GM12878 (cell line): ENCODE data around the gene RAI14. TPM values are rescaled to one million over a fixed set of nuclear protein-coding genes. Genes with fewer than 3 reads are reported as not detected.

Experiments used
- ATAC-seq: fragments of 200-7000 bp; cut with Tn5 transposase; 3 replicates; pipeline ENCODE4 v1.9.1; 2020; ENCODE audit warnings: mild to moderate bottlenecking, moderate library complexity
- BruUV-seq: library from RNA; stranded (reverse); fragments of 400-500 nt; replicated peaks from 2 replicates; lab custom pipeline; 2021; lab: Mats Ljungman, UMichigan
- CTCF ChIA-PET: fragments of 300-600 bp; sonication (Branson Sonifier 250); formaldehyde crosslinking; extraction: SDS; loops from one replicate; lab custom pipeline; 2021; ENCODE audit warnings: inconsistent platforms; lab: Yijun Ruan, JAX
- POLR2A ChIA-PET: fragments of 350-600 bp; formaldehyde crosslinking; extraction: SDS; loops from one replicate; lab custom pipeline; 2021; ENCODE audit warnings: inconsistent platforms; lab: Charles Lee
- RAD21 ChIA-PET: fragments of 300-600 bp; sonication (Branson Sonifier 250); formaldehyde crosslinking; loops from one replicate; lab custom pipeline; 2023; ENCODE audit warnings: antibody characterized with exemption; ENCODE audit not compliant: unreplicated experiment; lab: Charles Lee
- SMC1A ChIA-PET: fragments of 300-600 bp; sonication (Branson Sonifier 250); formaldehyde crosslinking; loops from one replicate; lab custom pipeline; 2023; ENCODE audit not compliant: unreplicated experiment, uncharacterized antibody; lab: Charles Lee
- DNase-seq: peaks from one replicate; pipeline ENCODE4 v3.0.0-alpha.2; 2011; ENCODE audit warnings: low read depth, low spot score
- FAIRE-seq: peaks from 3 replicates; lab custom pipeline; 2011; peaks lifted over from hg19 to GRCh38; lab: Jason Lieb, UNC
- H2AFZ ChIP-seq: 2 replicates; pipeline ENCODE4 v1.6.0; 2011; ENCODE audit warnings: low read depth, low read length, control low read depth; ENCODE audit not compliant: control insufficient read depth
- H3K27ac ChIP-seq: 2 replicates; pipeline ENCODE4 v1.5.1; 2011; ENCODE audit warnings: control low read depth; ENCODE audit not compliant: control insufficient read depth, insufficient read depth
- H3K27me3 ChIP-seq, 2 experiments: replicated peaks in 1 of 2; 2 replicates each; pipeline versions ENCODE4 v1.6.0 to v1.6.1; 2011; ENCODE audit warnings: low read length in 1 of 2; ENCODE audit not compliant: control insufficient read depth in 2 of 2, insufficient read depth in 2 of 2
- H3K36me3 ChIP-seq, 2 experiments: 2 replicates each; pipeline ENCODE4 v1.5.1; 2011; ENCODE audit warnings: low read length in 1 of 2; ENCODE audit not compliant: control insufficient read depth in 2 of 2, insufficient read depth in 2 of 2
- H3K4me1 ChIP-seq: 2 replicates; pipeline ENCODE4 v1.6.1; 2011; ENCODE audit warnings: mild to moderate bottlenecking, low read length, moderate library complexity, mixed read lengths; ENCODE audit not compliant: control insufficient read depth, insufficient read depth
- H3K4me2 ChIP-seq: 2 replicates; pipeline ENCODE4 v1.6.0; 2011; ENCODE audit warnings: control low read depth; ENCODE audit not compliant: control insufficient read depth, insufficient read depth
- H3K4me3 ChIP-seq: fragments of 200-600 bp; sonication (generic); 2 replicates; pipeline ENCODE4 v1.5.1; 2016
- H3K79me2 ChIP-seq: 2 replicates; pipeline ENCODE4 v1.6.0; 2011; ENCODE audit warnings: low read length; ENCODE audit not compliant: control insufficient read depth, insufficient read depth
- H3K9ac ChIP-seq: 2 replicates; pipeline ENCODE4 v1.8.0; 2011; ENCODE audit warnings: low read length, control low read depth, mixed read lengths; ENCODE audit not compliant: control insufficient read depth, insufficient read depth
- H3K9me3 ChIP-seq: replicated peaks from 3 replicates; pipeline ENCODE4 v1.5.1; 2011; ENCODE audit warnings: mild to moderate bottlenecking, low read length; ENCODE audit not compliant: control insufficient read depth, insufficient read depth
- H4K20me1 ChIP-seq: 2 replicates; pipeline ENCODE4 v1.6.0; 2011; ENCODE audit not compliant: control insufficient read depth, insufficient read depth
- BHLHE40 ChIP-seq, 2 experiments: fragments of 450-650 bp in 1 of 2; IDR thresholded peaks; 2 replicates each; pipeline ENCODE4 v1.6.1; 2011 to 2017; ENCODE audit warnings: low read depth in 2 of 2, borderline replicate concordance in 1 of 2, improper control_type of control experiment in 1 of 2, low read length in 1 of 2, mild to moderate bottlenecking in 1 of 2
- ESRRA ChIP-seq: IDR thresholded peaks from 2 replicates; pipeline ENCODE4 v1.6.1; 2012; ENCODE audit warnings: mild to moderate bottlenecking, low read length, improper control_type of control experiment
- TBL1XR1 ChIP-seq: IDR thresholded peaks from 2 replicates; pipeline ENCODE4 v1.6.1; 2012; ENCODE audit warnings: low read depth, low read length, improper control_type of control experiment
- WGBS: methylation state at CpG from one replicate; pipeline ENCODE4 v1.1.6; 2016; ENCODE audit warnings: low lambda C conversion rate; ENCODE audit not compliant: insufficient replicate concordance, insufficient coverage; ENCODE audit errors: missing lambda C conversion rate; 5-methylcytosine and 5-hydroxymethylcytosine counted together
- in situ Hi-C: fragments of 300-500 bp; cut with MboI; formaldehyde crosslinking; loops from 9 replicates; pipeline ENCODE4 v1.14.3; 2018; ENCODE audit warnings: mixed read lengths
- intact Hi-C: fragments of 100-400 bp; cut with micrococcal nuclease; formaldehyde crosslinking; loops from one replicate; pipeline ENCODE4 v1.14.2; 2022; ENCODE audit not compliant: unreplicated experiment
- polyA plus RNA-seq, 11 experiments: library from polyadenylated mRNA; depleted of rRNA in 4 of 11; unstranded in 6 of 11; stranded (reverse) in 5 of 11; fragments of >200 nt; fragmentation: Nextera tagmentation in 4 of 11; fragmentation: Illumina TruSeq in 1 of 11; extraction: Ambion mirVana in 4 of 11; extraction: Trizol in 1 of 11; gene quantifications; 1 replicate in 1 of 11; 2 replicates in 10 of 11; pipeline versions ENCODE4 v1.2.1 to v1.2.3, GENCODE V29; 2011 to 2016; ENCODE audit warnings: inconsistent platforms in 2 of 11, missing spikeins in 2 of 11, low read depth in 1 of 11
- total RNA-seq, 4 experiments: library from RNA; depleted of rRNA in 3 of 4; stranded (reverse); fragments of >200 nt in 3 of 4; fragmentation: Illumina TruSeq in 1 of 4; extraction: Trizol in 1 of 4; gene quantifications; 2 replicates each; pipeline versions ENCODE4 v1.2.1 to v1.2.3, GENCODE V29; 2013 to 2021
- TF ChIP-seq, protein P1 (sequence below): IDR thresholded peaks from 2 replicates; pipeline ENCODE4 v1.6.1; 2011; ENCODE audit warnings: borderline replicate concordance, low read depth, mild to moderate bottlenecking, moderate library complexity, low read length; ENCODE audit not compliant: insufficient read depth, poor library complexity, severe bottlenecking
- TF ChIP-seq, protein P2 (sequence below): fragments of 450-650 bp; IDR thresholded peaks from 2 replicates; pipeline ENCODE4 v1.6.1; 2017; ENCODE audit warnings: mild to moderate bottlenecking, moderate library complexity

The RAI14 gene
- total and polyA plus RNA-seq, 10 of the 15 experiments (the other 5 are each of a cell fraction or from before 2014, with no cell fraction given) = 0.18 to 4.6 (median 1.9) TPM

- FAIRE-seq (no peak), ATAC-seq (no peak), DNase-seq (no peak)
- Histone ChIP-seq H3K27me3 (no peaks in the 10 kb centered on the region; a peak in 1 of 4 replicates), H3K9ac (no peak overlapping the region), H2AFZ (no peak overlapping the region), H3K4me2 (no peak overlapping the region), H3K27ac (no peak overlapping the region), H3K36me3 (no peaks in the 10 kb centered on the region), H3K4me3 (no peak overlapping the region), H3K4me1 (no peaks in the 10 kb centered on the region), H3K9me3 (no peaks in the 10 kb centered on the region), H4K20me1 (no peaks in the 10 kb centered on the region), H3K79me2 (no peaks in the 10 kb centered on the region)
- in situ Hi-C loops = no loop called here
- ChIA-PET POLR2A (no interaction called here), RAD21 (no interaction called here), SMC1A (no interaction called here), CTCF (no interaction called here)
- 23% methylated on average over 3 of the region's 3 CpGs for WGBS
- BruUV-seq = no TSS peak
- intact Hi-C loops = no loop called here
- TF ChIP-seq ESRRA (no peak), BHLHE40 (IDR thresholded peaks at IDR 0.05; ENCODE audit: borderline replicate concordance in 1 of 2, low read depth in 2 of 2, low read length in 1 of 2) (no peak), TBL1XR1 (no peak)
- TF ChIP-seq, protein P1, sequence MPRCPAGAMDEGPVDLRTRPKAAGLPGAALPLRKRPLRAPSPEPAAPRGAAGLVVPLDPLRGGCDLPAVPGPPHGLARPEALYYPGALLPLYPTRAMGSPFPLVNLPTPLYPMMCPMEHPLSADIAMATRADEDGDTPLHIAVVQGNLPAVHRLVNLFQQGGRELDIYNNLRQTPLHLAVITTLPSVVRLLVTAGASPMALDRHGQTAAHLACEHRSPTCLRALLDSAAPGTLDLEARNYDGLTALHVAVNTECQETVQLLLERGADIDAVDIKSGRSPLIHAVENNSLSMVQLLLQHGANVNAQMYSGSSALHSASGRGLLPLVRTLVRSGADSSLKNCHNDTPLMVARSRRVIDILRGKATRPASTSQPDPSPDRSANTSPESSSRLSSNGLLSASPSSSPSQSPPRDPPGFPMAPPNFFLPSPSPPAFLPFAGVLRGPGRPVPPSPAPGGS = no peak
- TF ChIP-seq, protein P2, sequence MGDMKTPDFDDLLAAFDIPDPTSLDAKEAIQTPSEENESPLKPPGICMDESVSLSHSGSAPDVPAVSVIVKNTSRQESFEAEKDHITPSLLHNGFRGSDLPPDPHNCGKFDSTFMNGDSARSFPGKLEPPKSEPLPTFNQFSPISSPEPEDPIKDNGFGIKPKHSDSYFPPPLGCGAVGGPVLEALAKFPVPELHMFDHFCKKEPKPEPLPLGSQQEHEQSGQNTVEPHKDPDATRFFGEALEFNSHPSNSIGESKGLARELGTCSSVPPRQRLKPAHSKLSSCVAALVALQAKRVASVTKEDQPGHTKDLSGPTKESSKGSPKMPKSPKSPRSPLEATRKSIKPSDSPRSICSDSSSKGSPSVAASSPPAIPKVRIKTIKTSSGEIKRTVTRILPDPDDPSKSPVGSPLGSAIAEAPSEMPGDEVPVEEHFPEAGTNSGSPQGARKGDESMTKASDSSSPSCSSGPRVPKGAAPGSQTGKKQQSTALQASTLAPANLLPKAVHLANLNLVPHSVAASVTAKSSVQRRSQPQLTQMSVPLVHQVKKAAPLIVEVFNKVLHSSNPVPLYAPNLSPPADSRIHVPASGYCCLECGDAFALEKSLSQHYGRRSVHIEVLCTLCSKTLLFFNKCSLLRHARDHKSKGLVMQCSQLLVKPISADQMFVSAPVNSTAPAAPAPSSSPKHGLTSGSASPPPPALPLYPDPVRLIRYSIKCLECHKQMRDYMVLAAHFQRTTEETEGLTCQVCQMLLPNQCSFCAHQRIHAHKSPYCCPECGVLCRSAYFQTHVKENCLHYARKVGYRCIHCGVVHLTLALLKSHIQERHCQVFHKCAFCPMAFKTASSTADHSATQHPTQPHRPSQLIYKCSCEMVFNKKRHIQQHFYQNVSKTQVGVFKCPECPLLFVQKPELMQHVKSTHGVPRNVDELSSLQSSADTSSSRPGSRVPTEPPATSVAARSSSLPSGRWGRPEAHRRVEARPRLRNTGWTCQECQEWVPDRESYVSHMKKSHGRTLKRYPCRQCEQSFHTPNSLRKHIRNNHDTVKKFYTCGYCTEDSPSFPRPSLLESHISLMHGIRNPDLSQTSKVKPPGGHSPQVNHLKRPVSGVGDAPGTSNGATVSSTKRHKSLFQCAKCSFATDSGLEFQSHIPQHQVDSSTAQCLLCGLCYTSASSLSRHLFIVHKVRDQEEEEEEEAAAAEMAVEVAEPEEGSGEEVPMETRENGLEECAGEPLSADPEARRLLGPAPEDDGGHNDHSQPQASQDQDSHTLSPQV = no peak
Observed at GRCh38 chr5:34740389-34740806, 84.3 kb downstream of the RAI14 start.
